ENCODE data around the gene SMARCA4.

The SMARCA4 gene

GRCh38 chr19:11106477-11106876 lies 145.6 kb downstream of the SMARCA4 start:
- no peak overlapping the region for H3K4me3 ChIP-seq (ENCODE audit: low read depth, low read length)
- TF ChIP-seq CTCF (conservative IDR thresholded peaks at IDR 0.05; ENCODE audit: low read depth, low read length), result no peak
- no peak for DNase-seq (ENCODE audit: low read depth)

GRCh38 chr19:11108746-11109145 lies 147.9 kb downstream of the SMARCA4 start:
- no peak for TF ChIP-seq CTCF (conservative IDR thresholded peaks at IDR 0.05; ENCODE audit: low read depth, low read length)
- H3K4me3 ChIP-seq (ENCODE audit: low read depth, low read length), result no peak overlapping the region
- no peak for DNase-seq (ENCODE audit: low read depth)

GRCh38 chr19:11111117-11111770 lies 150.4 kb downstream of the SMARCA4 start:
- no peak overlapping the region for H3K4me3 ChIP-seq (ENCODE audit: low read depth, low read length)
- no peak for TF ChIP-seq CTCF (conservative IDR thresholded peaks at IDR 0.05; ENCODE audit: low read depth, low read length)
- no peak for DNase-seq (ENCODE audit: low read depth)

- no peak overlapping the region for H3K4me3 ChIP-seq (ENCODE audit: low read depth, low read length)
Observed at GRCh38 chr19:11111771-11112144, 150.9 kb downstream of the SMARCA4 start.

More at GRCh38 chr19:11111771-11112144, 150.9 kb downstream of the SMARCA4 start:
- TF ChIP-seq CTCF (conservative IDR thresholded peaks at IDR 0.05; ENCODE audit: low read depth, low read length), result no peak
- no peak for DNase-seq (ENCODE audit: low read depth)
